ENCODE measurements around the gene SLC6A11.

DNA sequence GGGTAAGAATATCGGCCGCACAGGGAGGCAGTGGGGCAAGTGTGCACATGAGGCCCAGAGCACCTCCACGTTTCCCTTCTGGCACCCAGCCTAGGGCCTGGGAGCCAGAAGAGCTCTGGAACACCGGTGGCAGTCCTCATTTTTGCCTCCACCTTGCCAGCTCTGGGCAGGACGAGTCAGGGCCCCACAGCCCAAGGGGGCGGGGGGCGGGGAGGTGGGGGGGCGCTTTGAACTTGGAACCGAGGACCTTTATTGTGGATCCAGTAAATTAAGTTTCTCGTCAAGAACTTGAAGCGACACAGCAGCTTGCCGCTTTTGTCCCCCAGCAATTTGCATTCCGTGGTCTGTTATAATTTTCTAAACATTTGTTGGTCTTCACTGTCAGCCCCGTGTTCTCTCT lies 66.8 kb downstream of the SLC6A11 start:
- TF ChIP-seq, protein P1, sequence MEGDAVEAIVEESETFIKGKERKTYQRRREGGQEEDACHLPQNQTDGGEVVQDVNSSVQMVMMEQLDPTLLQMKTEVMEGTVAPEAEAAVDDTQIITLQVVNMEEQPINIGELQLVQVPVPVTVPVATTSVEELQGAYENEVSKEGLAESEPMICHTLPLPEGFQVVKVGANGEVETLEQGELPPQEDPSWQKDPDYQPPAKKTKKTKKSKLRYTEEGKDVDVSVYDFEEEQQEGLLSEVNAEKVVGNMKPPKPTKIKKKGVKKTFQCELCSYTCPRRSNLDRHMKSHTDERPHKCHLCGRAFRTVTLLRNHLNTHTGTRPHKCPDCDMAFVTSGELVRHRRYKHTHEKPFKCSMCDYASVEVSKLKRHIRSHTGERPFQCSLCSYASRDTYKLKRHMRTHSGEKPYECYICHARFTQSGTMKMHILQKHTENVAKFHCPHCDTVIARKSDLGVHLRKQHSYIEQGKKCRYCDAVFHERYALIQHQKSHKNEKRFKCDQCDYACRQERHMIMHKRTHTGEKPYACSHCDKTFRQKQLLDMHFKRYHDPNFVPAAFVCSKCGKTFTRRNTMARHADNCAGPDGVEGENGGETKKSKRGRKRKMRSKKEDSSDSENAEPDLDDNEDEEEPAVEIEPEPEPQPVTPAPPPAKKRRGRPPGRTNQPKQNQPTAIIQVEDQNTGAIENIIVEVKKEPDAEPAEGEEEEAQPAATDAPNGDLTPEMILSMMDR (optimal IDR thresholded peaks at IDR 0.05 in 1 of 3, IDR thresholded peaks at IDR 0.05 in 1 of 3, conservative IDR thresholded peaks at IDR 0.05 in 1 of 3; ENCODE audit: extremely low read depth in 1 of 3, insufficient read depth in 2 of 3, low read length in 3 of 3), result no peak
- TF ChIP-seq EZH2 (IDR thresholded peaks at IDR 0.05; ENCODE audit: low read length), result no peak
